GM18499 (cell line): ENCODE results near the gene STK10.

Experiments used
- ATAC-seq: cut with Tn5 transposase; IDR thresholded peaks from one replicate; pipeline ENCODE4 v1.9.1; 2021; ENCODE audit warnings: moderate number of reproducible peaks; ENCODE audit not compliant: insufficient read depth, unreplicated experiment

STK10 gene

DNA sequence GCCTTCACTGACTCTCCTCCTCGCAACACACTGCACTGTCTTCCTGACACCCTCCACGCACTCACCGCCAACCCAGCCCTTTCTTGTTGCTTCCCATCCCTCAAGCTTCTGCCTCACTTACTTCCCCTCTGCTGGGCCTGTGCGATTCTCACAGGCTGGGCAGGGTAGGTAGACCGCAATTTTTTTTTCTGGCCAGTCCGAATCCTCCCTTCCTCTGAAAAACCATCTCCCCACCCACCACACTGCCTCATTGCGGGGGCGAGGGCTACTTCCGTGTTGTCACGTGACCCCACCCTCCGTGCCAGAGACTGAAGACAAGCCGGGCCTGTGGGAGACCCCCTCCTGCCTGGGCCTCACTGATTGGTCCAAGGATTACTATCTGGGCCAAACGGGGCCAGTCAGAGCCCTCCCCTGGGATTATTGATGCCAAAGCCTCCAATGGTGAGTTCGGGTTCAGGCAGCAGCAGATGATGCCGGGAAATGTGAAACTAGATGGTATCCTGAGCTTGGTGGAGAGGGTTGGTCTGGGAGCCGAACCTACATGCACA lies 73.1 kb downstream of the STK10 start:
- no peak for ATAC-seq

DNA sequence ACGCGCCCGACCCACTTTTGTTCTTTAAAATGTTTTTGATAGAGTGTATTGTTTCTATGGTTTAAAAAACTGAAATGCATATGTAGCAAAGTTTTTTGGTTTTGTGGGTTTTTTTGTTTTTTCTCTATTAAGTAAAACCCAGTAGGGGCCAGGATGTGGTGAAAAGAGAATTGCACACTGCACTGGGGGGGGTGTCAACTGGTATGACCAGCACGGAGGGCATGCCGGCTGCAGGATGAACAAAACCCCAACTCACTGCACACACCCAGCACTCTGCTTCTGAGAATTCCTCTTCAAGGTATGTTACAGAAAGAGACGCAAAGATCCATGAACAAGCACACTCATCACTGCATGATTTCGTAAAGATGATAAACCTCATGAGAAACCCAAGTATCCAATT lies 75.0 kb downstream of the STK10 start:
- ATAC-seq: no peak

- ATAC-seq: no peak
Measured at GRCh38 chr5:172111852-172112225, 76.2 kb downstream of the STK10 start.

GRCh38 chr5:172110921-172111851 lies 76.8 kb downstream of the STK10 start:
- ATAC-seq: peak; percentile 76

- no peak for ATAC-seq
Measured at GRCh38 chr5:172110260-172110815, 77.7 kb downstream of the STK10 start.

DNA sequence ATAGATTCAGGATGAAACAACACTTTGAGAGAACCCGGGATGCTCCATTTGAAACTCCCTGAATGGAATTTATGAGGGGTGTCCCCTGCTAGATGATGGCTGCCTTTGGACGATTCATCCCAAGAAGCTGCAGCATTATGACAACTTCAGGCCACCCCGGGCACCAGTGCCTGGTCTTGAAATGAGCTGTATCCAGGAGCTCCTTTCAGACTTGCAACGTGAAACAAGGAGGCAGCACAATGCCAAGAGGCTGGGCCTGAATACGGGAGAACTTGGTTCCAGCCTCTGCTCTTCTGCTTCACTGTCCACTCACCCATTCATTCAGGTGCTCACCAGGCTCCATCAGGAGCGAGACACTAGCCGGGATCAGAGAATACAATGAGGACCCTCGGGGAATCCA lies 78.3 kb downstream of the STK10 start:
- no peak for ATAC-seq

DNA sequence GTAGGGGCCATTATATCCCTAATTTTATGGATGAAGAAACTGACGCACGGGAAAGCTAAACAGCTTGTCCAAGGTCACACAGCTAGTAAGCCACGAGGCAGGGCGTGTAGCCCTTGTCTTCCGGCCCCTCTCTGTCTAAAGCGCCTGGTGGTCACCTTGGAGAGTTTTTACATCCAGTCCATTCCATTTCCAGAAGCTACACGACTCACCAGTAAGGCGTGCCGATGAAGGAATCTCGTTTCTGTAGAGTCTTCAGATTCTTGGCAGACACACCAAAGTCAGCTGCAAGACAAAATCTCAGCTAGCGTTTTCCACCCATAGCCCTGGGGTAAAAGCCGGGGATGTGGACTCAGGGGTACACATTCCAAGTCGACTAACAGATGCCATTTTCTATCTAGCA lies 80.5 kb downstream of the STK10 start:
- no peak for ATAC-seq

DNA sequence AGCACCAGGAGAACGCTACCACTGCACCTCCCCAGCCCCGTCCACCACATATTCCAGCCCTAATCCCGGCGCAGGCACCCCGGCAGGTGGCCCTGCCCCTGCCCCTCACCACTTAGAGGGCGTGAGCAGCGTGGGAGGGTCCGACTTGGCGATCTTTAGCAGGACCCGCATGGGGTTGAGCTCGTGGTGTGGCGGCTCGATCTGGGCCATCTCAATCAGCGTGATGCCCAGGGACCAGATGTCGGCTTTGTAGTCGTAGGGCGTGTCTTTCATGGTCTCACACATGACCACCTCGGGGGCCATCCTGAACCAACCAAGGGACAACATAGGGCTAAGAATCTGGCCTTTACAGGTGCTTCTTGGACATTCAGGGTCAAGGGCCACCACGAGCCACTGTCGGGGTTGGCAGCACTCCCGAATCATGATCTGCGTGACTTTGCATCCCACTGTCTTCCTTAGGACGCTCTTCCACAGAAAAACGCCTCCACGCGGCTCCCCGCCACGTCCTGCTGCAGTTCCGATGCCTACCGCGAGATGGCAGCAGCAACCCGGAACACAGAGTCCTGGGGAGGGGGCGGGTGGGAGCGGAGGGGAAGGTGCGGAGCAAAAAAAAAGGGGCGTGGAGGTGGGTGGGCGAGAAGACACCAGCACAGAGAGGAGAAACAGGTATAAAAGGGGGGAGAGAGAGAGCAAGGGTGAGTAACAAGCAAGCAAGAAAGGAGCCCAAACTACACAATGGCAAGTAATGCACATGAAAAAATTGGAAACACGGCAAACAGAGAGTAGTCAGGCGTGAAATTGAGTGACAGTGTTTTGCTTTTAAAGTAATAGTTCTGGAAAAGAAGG lies 81.3 kb downstream of the STK10 start:
- ATAC-seq: no peak

DNA sequence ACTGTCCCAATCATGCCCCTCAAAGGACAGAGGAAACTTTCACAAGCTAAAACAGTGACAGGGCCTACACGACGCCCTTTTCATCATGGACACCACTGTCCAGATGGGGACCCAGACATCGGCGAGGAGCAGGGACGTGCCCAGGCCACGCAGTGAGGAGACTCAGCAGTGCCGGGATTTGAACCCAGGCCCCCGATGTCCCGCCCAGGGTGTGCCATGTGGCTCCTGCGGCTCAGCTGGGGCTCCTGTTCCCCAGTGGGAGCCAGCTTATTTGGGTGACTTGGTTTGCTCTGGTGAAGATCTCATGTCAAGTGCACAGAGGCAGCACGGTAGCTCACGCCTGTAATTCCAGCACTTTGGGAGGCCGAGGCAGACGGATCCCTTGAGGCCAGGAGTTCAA lies 82.2 kb downstream of the STK10 start:
- ATAC-seq: no peak

- ATAC-seq: no peak
Measured at GRCh38 chr5:172104801-172105701, 83.0 kb downstream of the STK10 start.

- no peak for ATAC-seq
Measured at GRCh38 chr5:172104021-172104420, 84.0 kb downstream of the STK10 start.

- no peak for ATAC-seq
Measured at GRCh38 chr5:172102913-172103626, 85.0 kb downstream of the STK10 start.

DNA sequence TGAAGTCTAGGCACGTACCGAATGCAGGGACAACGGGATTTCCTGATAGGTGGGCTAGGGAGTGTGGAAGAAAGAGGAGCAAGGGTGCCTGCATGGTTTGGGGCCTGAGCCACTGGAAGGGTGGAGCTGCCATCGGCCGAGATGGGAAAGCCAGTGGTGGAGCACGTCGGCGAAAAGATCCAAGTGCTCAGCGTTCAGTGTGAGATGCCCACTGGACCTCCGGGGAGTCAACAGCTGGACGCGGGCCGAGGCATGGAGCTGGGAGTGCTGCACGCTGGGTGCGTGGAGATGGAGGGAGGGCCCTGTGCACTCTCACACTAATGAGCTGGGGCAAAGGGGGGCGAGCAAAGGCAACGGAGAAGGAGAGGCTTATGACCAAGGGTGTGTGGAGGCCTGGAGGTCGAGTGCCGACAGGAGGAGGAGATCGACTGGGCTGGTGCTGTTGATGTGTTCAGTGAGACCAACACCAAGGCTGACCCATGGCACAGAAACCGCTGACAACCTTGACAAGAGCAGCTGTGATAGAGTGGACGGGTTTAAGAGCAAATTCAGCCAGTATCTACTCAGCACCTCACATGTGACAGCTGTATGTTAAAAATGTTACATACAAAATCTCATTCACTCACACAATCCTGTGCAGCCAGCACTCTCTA lies 85.7 kb downstream of the STK10 start:
- ATAC-seq: no peak

GRCh38 chr5:172101547-172102217 lies 86.3 kb downstream of the STK10 start:
- ATAC-seq: no peak

DNA sequence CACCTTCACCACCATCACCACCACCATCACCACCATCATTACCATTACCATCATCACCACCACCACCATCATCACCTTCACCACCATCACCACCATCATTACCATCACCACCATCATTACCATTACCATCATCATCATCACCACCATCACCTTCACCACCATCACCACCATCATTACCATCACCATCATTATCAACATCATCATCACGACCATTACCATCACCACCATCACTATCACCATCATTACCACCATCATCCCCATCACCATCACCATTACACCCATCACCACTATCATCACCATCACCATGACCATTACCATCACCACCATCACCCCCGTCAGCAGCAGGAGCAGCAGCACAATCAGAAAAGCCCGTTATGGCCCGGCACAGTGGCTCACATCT lies 89.1 kb downstream of the STK10 start:
- ATAC-seq: no peak

GRCh38 chr5:172098046-172098445 lies 90.0 kb downstream of the STK10 start:
- ATAC-seq: no peak

- ATAC-seq: no peak
Measured at GRCh38 chr5:172097356-172097755, 90.7 kb downstream of the STK10 start.
